Ramos (cell line): ENCODE results near the gene AIM2.
"Not testable (repeated sequence)": the region's sequence is repeated elsewhere in the genome, so short reads cannot be mapped to it uniquely, and the experiment has no call there.

Experiments used
- in situ Hi-C: fragments of 300-500 bp; cut with MboI; formaldehyde crosslinking; loops from one replicate; pipeline ENCODE4 v1.14.3; 2022; ENCODE audit warnings: low sequenced_read_pairs; ENCODE audit not compliant: unreplicated experiment

Gene AIM2

GRCh38 chr1:159081626-159082025, 5.1 kb upstream of the AIM2 start:
- in situ Hi-C loops, result no loop called here

GRCh38 chr1:159079525-159079924, 3.0 kb upstream of the AIM2 start:
- in situ Hi-C loops, result loop anchor here (10.0 kb wide), 1 partner anchor 575 kb away; no protein-coding TSS in a partner anchor

- in situ Hi-C loops, result loop anchor here (10.0 kb wide), 1 partner anchor 573 kb away; no protein-coding TSS in a partner anchor
Observed at GRCh38 chr1:159077120-159077961, 775 bp upstream of the AIM2 start.

- in situ Hi-C loops, result loop anchor here (10.0 to 25.0 kb wide), 2 partner anchors 567 to 885 kb away; partner anchors contain the start of gene CD1D
Observed at GRCh38 chr1:159071970-159072582, 4.5 kb downstream of the AIM2 start.

- in situ Hi-C loops, result loop anchor here (25.0 kb wide), 1 partner anchor 882 kb away; the partner anchor contains the start of gene CD1D
Observed at GRCh38 chr1:159068886-159069285, 7.7 kb downstream of the AIM2 start.

- in situ Hi-C loops, result loop anchor here (25.0 kb wide), 1 partner anchor 881 kb away; the partner anchor contains the start of gene CD1D
Observed at GRCh38 chr1:159067699-159068621, 8.6 kb downstream of the AIM2 start.

GRCh38 chr1:159066108-159066507, 10.5 kb downstream of the AIM2 start:
- in situ Hi-C loops, result loop anchor here (25.0 kb wide), 1 partner anchor 879 kb away; the partner anchor contains the start of gene CD1D

GRCh38 chr1:159065106-159065505, 11.5 kb downstream of the AIM2 start:
- in situ Hi-C loops, result loop anchor here (25.0 kb wide), 1 partner anchor 878 kb away; the partner anchor contains the start of gene CD1D

- in situ Hi-C loops, result loop anchor here (25.0 kb wide), 1 partner anchor 871 kb away; the partner anchor contains the start of gene CD1D
Observed at GRCh38 chr1:159058751-159059150, 17.8 kb downstream of the AIM2 start.

- in situ Hi-C loops, result loop anchor here (25.0 kb wide), 1 partner anchor 869 kb away; the partner anchor contains the start of gene CD1D
Observed at GRCh38 chr1:159056069-159056698, 20.4 kb downstream of the AIM2 start.

- in situ Hi-C loops, result loop anchor here (25.0 kb wide), 1 partner anchor 868 kb away; the partner anchor contains the start of gene CD1D
Observed at GRCh38 chr1:159055181-159055641, 21.4 kb downstream of the AIM2 start.

- in situ Hi-C loops, result loop anchor here (5.0 to 25.0 kb wide), 2 partner anchors 37 to 867 kb away; partner anchors contain the start of gene CD1D
Observed at GRCh38 chr1:159054427-159054826, 22.1 kb downstream of the AIM2 start.

GRCh38 chr1:159051436-159051835, 25.1 kb downstream of the AIM2 start:
- in situ Hi-C loops, result loop anchor here (5.0 to 25.0 kb wide), 2 partner anchors 34 to 864 kb away; partner anchors contain the start of gene CD1D

- in situ Hi-C loops, result not testable (repeated sequence)
Observed at GRCh38 chr1:159046486-159046885, 30.1 kb downstream of the AIM2 start.

- in situ Hi-C loops, result no loop called here
Observed at GRCh38 chr1:159040893-159041724, 35.5 kb downstream of the AIM2 start.

GRCh38 chr1:159040206-159040605, 36.4 kb downstream of the AIM2 start:
- in situ Hi-C loops, result no loop called here

- in situ Hi-C loops, result no loop called here
Observed at GRCh38 chr1:159030877-159031447, 45.6 kb downstream of the AIM2 start.

- in situ Hi-C loops, result no loop called here
Observed at GRCh38 chr1:159030311-159030710, 46.3 kb downstream of the AIM2 start.
